ENCODE data around the gene TCL1A. TPM values are rescaled to one million over a fixed set of nuclear protein-coding genes. Genes with fewer than 3 reads are reported as not detected.

TCL1A gene
- total and polyA plus RNA-seq, 2 donors (not counting 3 experiments of a cell fraction or from before 2014, with no cell fraction given): not detected

DNA sequence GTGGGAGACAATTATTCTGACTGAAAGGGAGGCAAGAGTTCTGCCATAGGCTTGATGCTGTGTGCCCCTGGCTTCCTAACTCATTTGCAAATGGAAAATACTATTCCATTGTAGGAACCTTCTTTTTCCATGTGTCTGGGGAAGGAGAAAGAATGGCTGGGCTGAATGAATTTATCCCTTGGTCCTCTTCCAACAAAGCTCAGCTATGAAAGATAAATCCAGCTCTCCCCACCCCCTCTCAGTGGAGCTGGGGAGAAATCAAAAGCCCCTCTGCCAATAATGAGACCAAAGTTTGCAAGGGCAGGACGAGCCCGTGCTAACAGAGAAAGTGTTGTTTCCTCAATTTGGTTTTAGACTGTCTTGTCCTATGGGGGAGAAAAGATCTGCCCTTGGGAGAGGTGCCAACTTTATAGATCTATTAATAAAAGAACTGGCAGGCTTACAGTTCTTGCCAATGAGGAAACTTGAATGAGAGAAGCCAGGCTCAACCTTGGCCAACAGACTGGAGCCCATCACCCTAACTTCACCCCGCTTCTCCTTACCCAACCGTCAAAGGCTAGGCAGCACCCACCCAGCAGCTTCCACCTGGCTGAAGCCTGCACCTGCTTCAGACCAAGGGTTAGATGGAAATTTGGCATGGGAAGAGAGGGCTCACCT, 36.6 kb downstream of the TCL1A start:
- Histone ChIP-seq H3K4me2 (ENCODE audit: insufficient read depth, low read length) (no peak overlapping the region), H3K4me3 (replicated peaks in 1 of 3; ENCODE audit: insufficient read depth in 1 of 3, low read depth in 1 of 3, low read length in 3 of 3) (no peak overlapping the region), H3K27me3 (ENCODE audit: control insufficient read depth in 2 of 2, insufficient read depth in 2 of 2, low read length in 2 of 2) (no peaks in the 10 kb centered on the region), H3K27ac (ENCODE audit: insufficient read depth, low read depth, low read length) (no peak overlapping the region), H3K36me3 (ENCODE audit: control insufficient read depth in 2 of 2, extremely low read depth in 1 of 2, insufficient read depth in 2 of 2, low read length in 2 of 2) (no peaks in the 10 kb centered on the region), H3K9me3 (replicated peaks; ENCODE audit: control insufficient read depth, insufficient read depth, low read length) (no peaks in the 10 kb centered on the region), H3K9ac (replicated peaks; ENCODE audit: extremely low read depth, insufficient read depth, low read length) (no peak overlapping the region), H3K9me1 (replicated peaks; ENCODE audit: control insufficient read depth, extremely low read depth, insufficient read depth, low read length) (no peaks in the 10 kb centered on the region), H3K79me2 (ENCODE audit: control insufficient read depth, insufficient read depth, low read length) (no peaks in the 10 kb centered on the region), H2AFZ (ENCODE audit: low read depth, low read length) (no peak overlapping the region), H3K4me1 (ENCODE audit: control insufficient read depth, extremely low read depth, insufficient read depth, low read length) (no peaks in the 10 kb centered on the region), H4K20me1 (replicated peaks; ENCODE audit: control insufficient read depth, extremely low read depth, insufficient read depth, low read length) (no peaks in the 10 kb centered on the region)
- no peak for DNase-seq (ENCODE audit: low read depth, low spot score)
- POLR2A ChIA-PET: no interaction called here
- no peak for TF ChIP-seq POLR2A (IDR thresholded peaks at IDR 0.05; ENCODE audit: low read depth, low read length)
- TF ChIP-seq MYC (IDR thresholded peaks at IDR 0.05; ENCODE audit: low read depth, low read length): no peak
- no peak for TF ChIP-seq JUN (IDR thresholded peaks at IDR 0.05; ENCODE audit: borderline replicate concordance, insufficient read depth, insufficient read length, low read depth)
- no peak for FAIRE-seq
- CTCF ChIA-PET: no interaction called here
- dilution Hi-C loops (cut with MboI; ENCODE audit: extremely low pct_ligation_motif_present, low sequenced_read_pairs): no loop called here
- intact Hi-C loops (cut with micrococcal nuclease): no loop called here
- BruUV-seq (replicated peaks): no TSS peak

DNA sequence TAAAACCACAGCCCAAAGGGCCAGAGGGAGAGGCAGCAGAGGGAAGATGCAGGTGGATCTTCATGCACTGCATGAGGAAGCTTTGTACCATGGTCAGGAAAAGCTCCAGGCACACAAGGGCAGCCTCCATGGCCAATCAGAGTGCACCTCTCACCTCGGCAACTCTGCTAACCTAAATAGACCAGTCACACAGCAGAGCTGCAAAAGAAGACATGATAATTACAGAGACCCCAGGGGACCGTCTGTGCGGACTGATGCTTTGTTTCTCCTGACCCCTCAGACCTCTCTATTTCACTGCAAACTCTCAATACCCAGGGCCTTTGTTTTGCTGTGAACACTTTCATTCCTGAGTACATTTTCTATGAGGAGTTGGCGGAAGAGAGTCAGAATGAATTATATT, 38.4 kb downstream of the TCL1A start:
- dilution Hi-C loops (cut with MboI; ENCODE audit: extremely low pct_ligation_motif_present, low sequenced_read_pairs) (no loop called here), intact Hi-C loops (cut with micrococcal nuclease) (no loop called here)
- Histone ChIP-seq H3K4me3 (replicated peaks in 1 of 3; ENCODE audit: insufficient read depth in 1 of 3, low read depth in 1 of 3, low read length in 3 of 3) (no peak overlapping the region), H3K27me3 (ENCODE audit: control insufficient read depth in 2 of 2, insufficient read depth in 2 of 2, low read length in 2 of 2) (no peaks in the 10 kb centered on the region), H3K4me2 (ENCODE audit: insufficient read depth, low read length) (no peak overlapping the region), H3K27ac (ENCODE audit: insufficient read depth, low read depth, low read length) (no peak overlapping the region), H2AFZ (ENCODE audit: low read depth, low read length) (no peak overlapping the region), H3K9me1 (replicated peaks; ENCODE audit: control insufficient read depth, extremely low read depth, insufficient read depth, low read length) (no peaks in the 10 kb centered on the region), H3K9ac (replicated peaks; ENCODE audit: extremely low read depth, insufficient read depth, low read length) (no peak overlapping the region), H4K20me1 (replicated peaks; ENCODE audit: control insufficient read depth, extremely low read depth, insufficient read depth, low read length) (no peaks in the 10 kb centered on the region), H3K36me3 (ENCODE audit: control insufficient read depth in 2 of 2, extremely low read depth in 1 of 2, insufficient read depth in 2 of 2, low read length in 2 of 2) (no peaks in the 10 kb centered on the region), H3K4me1 (ENCODE audit: control insufficient read depth, extremely low read depth, insufficient read depth, low read length) (no peaks in the 10 kb centered on the region), H3K79me2 (ENCODE audit: control insufficient read depth, insufficient read depth, low read length) (no peaks in the 10 kb centered on the region), H3K9me3 (replicated peaks; ENCODE audit: control insufficient read depth, insufficient read depth, low read length) (no peaks in the 10 kb centered on the region)
- CTCF ChIA-PET: interaction anchor here (0.7 to 1.1 kb wide), 2 partner anchors 10 to 113 kb away, joined by 3 read pairs; no protein-coding TSS in a partner anchor
- DNase-seq (ENCODE audit: low read depth, low spot score) (no peak), FAIRE-seq (no peak)
- TF ChIP-seq MAX (IDR thresholded peaks at IDR 0.05; ENCODE audit: insufficient read depth, insufficient read length): no peak
- TF ChIP-seq POLR2AphosphoS5 (IDR thresholded peaks at IDR 0.05; ENCODE audit: insufficient read depth, low read depth, low read length): no peak
- TF ChIP-seq EZH2 (IDR thresholded peaks at IDR 0.05; ENCODE audit: borderline replicate concordance, low read depth, low read length, severe bottlenecking): no peak
- no peak for TF ChIP-seq GATA2 (IDR thresholded peaks at IDR 0.05; ENCODE audit: insufficient read depth, insufficient read length, low read depth, low read length)
- TF ChIP-seq FOS (IDR thresholded peaks at IDR 0.05; ENCODE audit: borderline replicate concordance, insufficient read depth, low read length): no peak
- TF ChIP-seq POLR2A (IDR thresholded peaks at IDR 0.05; ENCODE audit: low read depth, low read length): no peak
- no peak for TF ChIP-seq CTCF (IDR thresholded peaks at IDR 0.05; ENCODE audit: extremely low read depth in 1 of 2, insufficient read depth in 1 of 2, low read depth in 1 of 2, low read length in 2 of 2)
- no peak for TF ChIP-seq JUN (IDR thresholded peaks at IDR 0.05; ENCODE audit: borderline replicate concordance, insufficient read depth, insufficient read length, low read depth)
- TF ChIP-seq MYC (IDR thresholded peaks at IDR 0.05; ENCODE audit: low read depth, low read length): no peak
- POLR2A ChIA-PET: no interaction called here
- no TSS peak for BruUV-seq (replicated peaks)

Measured in endothelial cell of umbilical vein (primary cell).